ENCODE data around the gene APCS. TPM values are rescaled to one million over a fixed set of nuclear protein-coding genes. Genes with fewer than 3 reads are reported as not detected.

Gene APCS
- not detected for total RNA-seq

GRCh38 chr1:159587461-159587951 lies at the start of gene APCS:
APCS (plus strand) TSS chr1:159587826; CDS start chr1:159587922, 96 bp downstream.

Other genes with a start within 250 kb of the APCS start
- not detected for gene OR10J4, start 155.6 kb upstream of the APCS start, total RNA-seq
- not detected for gene OR10J1, start 148.1 kb upstream of the APCS start, total RNA-seq
- not detected for gene OR10J5, start 51.8 kb upstream of the APCS start, total RNA-seq
- gene CRP, start 126.8 kb downstream of the APCS start, total RNA-seq = not detected
- gene DUSP23, start 193.1 kb downstream of the APCS start, total RNA-seq = 19.6 TPM
- gene FCRL6, start 214.5 kb downstream of the APCS start, total RNA-seq = not detected
- not detected for gene SLAMF8, start 239.0 kb downstream of the APCS start, total RNA-seq